ENCODE results near the gene SLC8B1. TPM values are rescaled to one million over a fixed set of nuclear protein-coding genes. Genes with fewer than 3 reads are reported as not detected.

The SLC8B1 gene
- total and polyA plus RNA-seq, 2 donors = 15.2 to 55.9 TPM

DNA sequence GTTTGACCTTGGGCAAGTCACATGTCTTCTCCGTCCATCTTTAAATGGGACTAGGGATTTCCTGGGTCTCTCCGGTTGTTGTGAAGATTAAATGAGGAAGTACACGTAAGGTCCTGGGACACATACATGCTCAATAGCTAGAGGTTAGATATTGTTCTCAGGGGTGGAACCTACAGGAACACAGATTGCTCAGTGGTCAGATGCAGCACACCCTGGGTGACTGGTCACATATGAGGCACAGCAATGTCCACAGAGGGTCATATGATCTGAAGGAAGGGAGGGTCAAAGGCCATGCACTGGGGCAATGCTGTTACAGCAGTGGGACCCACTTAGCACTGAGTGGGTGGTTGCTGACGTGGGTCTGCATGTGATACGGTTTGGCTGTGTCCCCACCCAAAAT lies 11.4 kb upstream of the SLC8B1 start:
- no peak for DNase-seq (ENCODE audit: low read depth in 6 of 9, low spot score in 9 of 9)
- no peak overlapping the region for H3K27ac ChIP-seq (ENCODE audit: low read depth in 1 of 2, low read length in 1 of 2)
- 95% methylated on average over 5 of the region's 5 CpGs for WGBS
- H3K27me3 ChIP-seq (ENCODE audit: control insufficient read depth in 2 of 2, insufficient read depth in 1 of 2, low read length in 1 of 2) = peaks cover 0 to 12% of the 10 kb centered on the region in 2 donors
- H3K4me1 ChIP-seq (ENCODE audit: control insufficient read depth in 2 of 2, insufficient read depth in 2 of 2, low read length in 2 of 2) = no peaks in the 10 kb centered on the region
- H3K4me3 ChIP-seq (ENCODE audit: low read length in 2 of 2) = no peak overlapping the region
- no peaks in the 10 kb centered on the region for H3K36me3 ChIP-seq (ENCODE audit: control insufficient read depth in 2 of 2, insufficient read depth in 2 of 2, low read length in 1 of 2)
- H3K9me3 ChIP-seq (ENCODE audit: control insufficient read depth in 2 of 2, insufficient read depth in 1 of 2, low read length in 1 of 2) = no peaks in the 10 kb centered on the region

- DNase-seq (ENCODE audit: low read depth in 6 of 9, low spot score in 9 of 9) = no peak
- H3K4me3 ChIP-seq (ENCODE audit: low read length in 2 of 2) = no peak overlapping the region
- H3K36me3 ChIP-seq (ENCODE audit: control insufficient read depth in 2 of 2, insufficient read depth in 2 of 2, low read length in 1 of 2) = no peaks in the 10 kb centered on the region
- WGBS = 98% methylated on average over 6 of the region's 6 CpGs
- no peaks in the 10 kb centered on the region for H3K4me1 ChIP-seq (ENCODE audit: control insufficient read depth in 2 of 2, insufficient read depth in 2 of 2, low read length in 2 of 2)
- no peak overlapping the region for H3K27ac ChIP-seq (ENCODE audit: low read depth in 1 of 2, low read length in 1 of 2)
- peaks cover 0 to 9% of the 10 kb centered on the region in 2 donors for H3K27me3 ChIP-seq (ENCODE audit: control insufficient read depth in 2 of 2, insufficient read depth in 1 of 2, low read length in 1 of 2)
- no peaks in the 10 kb centered on the region for H3K9me3 ChIP-seq (ENCODE audit: control insufficient read depth in 2 of 2, insufficient read depth in 1 of 2, low read length in 1 of 2)
Measured at GRCh38 chr12:113345318-113345717, 10.4 kb upstream of the SLC8B1 start.

DNA sequence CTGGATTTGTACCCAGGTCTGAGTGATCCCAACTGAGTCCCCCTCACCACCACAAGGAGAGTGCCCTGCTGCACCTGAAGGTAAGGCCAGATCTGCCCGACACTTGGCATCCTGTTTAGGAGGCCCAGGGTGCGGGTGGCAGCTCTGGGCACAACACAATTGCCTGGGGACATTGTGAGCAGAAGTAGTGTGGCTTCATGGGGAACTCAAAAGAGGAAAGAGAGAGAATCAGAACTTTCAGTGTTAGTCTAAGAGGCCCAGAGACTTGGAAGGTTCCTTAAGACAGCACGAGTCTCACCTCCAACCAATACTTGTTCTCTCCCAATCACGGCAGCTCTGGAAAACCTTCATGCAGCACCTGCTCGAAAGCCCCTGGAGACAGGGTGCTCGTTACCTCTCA lies 6.6 kb upstream of the SLC8B1 start:
- no peaks in the 10 kb centered on the region for H3K9me3 ChIP-seq (ENCODE audit: control insufficient read depth in 2 of 2, insufficient read depth in 1 of 2, low read length in 1 of 2)
- H3K4me1 ChIP-seq (ENCODE audit: control insufficient read depth in 2 of 2, insufficient read depth in 2 of 2, low read length in 2 of 2) = no peaks in the 10 kb centered on the region
- no peak overlapping the region for H3K27ac ChIP-seq (ENCODE audit: low read depth in 1 of 2, low read length in 1 of 2)
- H3K27me3 ChIP-seq (ENCODE audit: control insufficient read depth in 2 of 2, insufficient read depth in 1 of 2, low read length in 1 of 2) = no peaks in the 10 kb centered on the region
- 91% methylated on average over 6 of the region's 6 CpGs for WGBS
- H3K36me3 ChIP-seq (ENCODE audit: control insufficient read depth in 2 of 2, insufficient read depth in 2 of 2, low read length in 1 of 2) = no peaks in the 10 kb centered on the region
- DNase-seq (ENCODE audit: low read depth in 6 of 9, low spot score in 9 of 9) = no peak
- H3K4me3 ChIP-seq (ENCODE audit: low read length in 2 of 2) = no peak overlapping the region

DNA sequence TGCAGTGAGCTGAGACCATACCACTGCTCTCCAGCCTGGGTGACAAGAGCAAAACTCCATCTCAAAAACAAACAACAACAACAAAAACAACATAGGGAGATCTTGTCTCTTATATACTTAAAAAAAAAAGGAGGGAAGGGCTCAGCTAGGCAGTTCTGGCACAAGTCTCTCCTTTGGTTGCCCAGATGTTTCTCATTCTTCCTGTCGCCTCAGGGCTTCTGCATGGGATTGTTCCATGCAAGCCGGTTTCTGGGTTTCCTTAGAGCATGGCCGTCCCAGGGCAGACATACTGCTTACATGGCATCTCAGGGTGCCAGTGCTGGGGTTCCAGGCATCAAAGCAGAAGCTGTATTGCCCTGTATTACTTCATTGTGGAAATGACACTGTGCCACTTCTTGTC lies 5.2 kb upstream of the SLC8B1 start:
- 96% methylated on average over 3 of the region's 3 CpGs for WGBS
- no peak overlapping the region for H3K27ac ChIP-seq (ENCODE audit: low read depth in 1 of 2, low read length in 1 of 2)
- no peak for DNase-seq (ENCODE audit: low read depth in 6 of 9, low spot score in 9 of 9)
- no peak overlapping the region for H3K4me3 ChIP-seq (ENCODE audit: low read length in 2 of 2)
- H3K27me3 ChIP-seq (ENCODE audit: control insufficient read depth in 2 of 2, insufficient read depth in 1 of 2, low read length in 1 of 2) = no peaks in the 10 kb centered on the region
- peaks cover 0 to 3% of the 10 kb centered on the region in 2 donors for H3K4me1 ChIP-seq (ENCODE audit: control insufficient read depth in 2 of 2, insufficient read depth in 2 of 2, low read length in 2 of 2)
- no peaks in the 10 kb centered on the region for H3K36me3 ChIP-seq (ENCODE audit: control insufficient read depth in 2 of 2, insufficient read depth in 2 of 2, low read length in 1 of 2)
- H3K9me3 ChIP-seq (ENCODE audit: control insufficient read depth in 2 of 2, insufficient read depth in 1 of 2, low read length in 1 of 2) = no peaks in the 10 kb centered on the region

DNA sequence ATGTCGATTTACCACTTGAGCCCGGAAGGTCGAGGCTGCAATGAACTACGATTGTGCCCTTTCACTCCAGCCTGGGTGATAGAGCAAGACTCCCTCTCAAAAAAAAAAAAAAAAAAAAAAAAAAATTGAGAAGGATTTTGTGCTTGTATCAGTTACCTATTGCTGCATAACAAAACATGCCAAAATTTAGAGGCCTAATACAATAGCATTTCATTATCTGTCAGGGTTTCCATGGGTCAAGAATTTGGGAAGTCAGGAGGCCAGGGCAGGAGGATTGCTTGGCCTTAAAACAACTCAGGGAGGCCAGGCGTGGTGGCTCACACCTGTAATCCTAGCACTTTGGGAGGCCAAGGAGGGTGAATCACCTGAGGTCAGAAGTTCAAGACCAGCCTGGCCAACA lies 4.6 kb upstream of the SLC8B1 start:
- Histone ChIP-seq H3K4me1 (ENCODE audit: control insufficient read depth in 2 of 2, insufficient read depth in 2 of 2, low read length in 2 of 2) (peaks cover 0 to 4% of the 10 kb centered on the region in 2 donors), H3K27me3 (ENCODE audit: control insufficient read depth in 2 of 2, insufficient read depth in 1 of 2, low read length in 1 of 2) (no peaks in the 10 kb centered on the region), H3K36me3 (ENCODE audit: control insufficient read depth in 2 of 2, insufficient read depth in 2 of 2, low read length in 1 of 2) (no peaks in the 10 kb centered on the region), H3K9me3 (ENCODE audit: control insufficient read depth in 2 of 2, insufficient read depth in 1 of 2, low read length in 1 of 2) (no peaks in the 10 kb centered on the region), H3K27ac (ENCODE audit: low read depth in 1 of 2, low read length in 1 of 2) (no peak overlapping the region), H3K4me3 (ENCODE audit: low read length in 2 of 2) (no peak overlapping the region)
- over 99% methylated on average over 5 of the region's 5 CpGs for WGBS
- no peak for DNase-seq (ENCODE audit: low read depth in 6 of 9, low spot score in 9 of 9)

DNA sequence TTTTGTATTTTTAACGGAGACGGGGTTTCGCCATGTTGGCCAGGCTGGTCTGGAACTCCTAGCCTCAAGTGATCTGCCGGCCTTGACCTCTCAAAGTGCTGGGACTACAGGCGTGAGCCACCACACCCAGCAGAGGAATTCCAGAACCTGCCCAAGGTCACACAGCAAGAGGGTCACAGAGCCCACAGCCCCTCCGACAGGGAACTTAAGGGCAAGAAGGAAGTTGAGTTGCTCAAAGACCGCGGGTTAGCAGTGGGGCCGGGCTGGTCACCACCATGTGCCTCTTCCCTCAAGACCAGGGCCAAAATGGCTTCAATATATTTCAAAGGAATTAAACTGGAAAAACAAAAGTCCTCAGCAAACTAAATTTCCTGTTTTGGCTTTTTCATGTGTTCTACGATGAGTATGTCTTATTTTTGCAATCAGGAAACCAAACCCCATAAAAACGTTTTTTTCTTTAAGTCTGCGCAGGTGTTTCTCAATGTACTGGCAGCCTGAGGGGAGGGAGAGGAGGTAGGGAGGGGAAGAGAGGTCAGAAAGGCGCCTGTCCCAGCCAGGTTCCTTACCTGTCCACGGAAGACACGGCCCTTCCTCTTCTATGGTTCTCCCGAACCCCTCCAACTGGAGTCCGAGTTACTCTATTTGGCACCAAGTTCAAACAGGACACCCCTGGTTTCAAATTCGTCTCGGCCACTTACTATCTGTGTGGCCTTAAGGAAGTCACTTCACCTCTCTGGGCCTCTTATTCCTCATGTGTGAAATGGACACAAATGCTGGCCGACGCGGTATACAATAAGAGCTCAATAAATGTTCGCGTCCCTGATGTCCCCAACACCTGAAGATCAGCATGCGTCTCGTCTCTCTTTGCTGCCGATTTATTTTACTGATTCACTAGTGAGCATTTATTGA lies 778 bp downstream of the SLC8B1 start:
- H3K9me3 ChIP-seq (ENCODE audit: control insufficient read depth in 2 of 2, insufficient read depth in 1 of 2, low read length in 1 of 2) = no peaks in the 10 kb centered on the region
- 17% methylated on average over 27 of the region's 27 CpGs for WGBS
- peak overlapping the region; percentile 71 to 80 for H3K4me3 ChIP-seq (ENCODE audit: low read length in 2 of 2)
- no peaks in the 10 kb centered on the region for H3K27me3 ChIP-seq (ENCODE audit: control insufficient read depth in 2 of 2, insufficient read depth in 1 of 2, low read length in 1 of 2)
- H3K4me1 ChIP-seq (ENCODE audit: control insufficient read depth in 2 of 2, insufficient read depth in 2 of 2, low read length in 2 of 2) = peaks cover 11 to 18% of the 10 kb centered on the region in 2 donors
- peak; percentile 16 to 76 (median 36) for DNase-seq (ENCODE audit: low read depth in 6 of 9, low spot score in 9 of 9)
- H3K27ac ChIP-seq (ENCODE audit: low read depth in 1 of 2, low read length in 1 of 2) = peak overlapping the region; percentile 58 to 62
- peaks cover 34 to 37% of the 10 kb centered on the region in 2 donors for H3K36me3 ChIP-seq (ENCODE audit: control insufficient read depth in 2 of 2, insufficient read depth in 2 of 2, low read length in 1 of 2)

- H3K27ac ChIP-seq (ENCODE audit: low read depth in 1 of 2, low read length in 1 of 2) = no peak overlapping the region
Measured at GRCh38 chr12:113333418-113333750, 1.5 kb downstream of the SLC8B1 start.

DNA sequence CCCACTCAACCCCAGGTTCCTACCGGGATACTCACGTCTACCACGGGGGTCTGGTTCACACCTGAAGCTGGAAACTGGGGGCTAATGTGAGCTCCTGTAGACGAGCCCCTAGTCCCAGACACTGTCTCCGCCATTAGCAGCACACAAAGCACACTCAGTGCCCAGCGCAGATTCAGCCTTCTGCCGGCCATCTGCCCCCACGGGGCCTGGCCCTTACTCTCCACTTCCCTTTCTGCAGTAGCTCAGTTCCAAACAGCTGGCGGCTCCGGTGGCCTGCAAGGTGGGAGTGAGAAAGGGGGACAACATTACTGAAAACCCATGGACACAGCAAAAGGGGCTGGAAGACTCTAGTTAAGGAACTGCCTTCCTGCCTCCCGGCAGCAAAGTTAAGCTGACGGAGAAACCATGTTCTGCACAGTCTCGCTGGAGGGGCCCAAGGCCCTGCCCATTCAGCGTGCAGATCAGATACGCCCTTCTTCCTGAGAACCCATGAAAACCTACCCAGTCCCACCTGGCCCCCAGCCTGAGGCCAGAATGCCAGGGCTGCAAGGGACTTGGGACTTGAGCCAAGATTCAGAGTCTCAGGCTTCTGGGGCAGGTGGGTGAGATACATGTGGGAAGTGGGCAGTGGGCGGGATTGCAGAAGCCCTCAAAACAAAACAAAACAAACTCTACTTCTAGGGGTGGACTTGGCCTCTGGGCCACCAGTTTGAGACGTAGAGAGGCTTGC lies 2.1 kb downstream of the SLC8B1 start:
- Histone ChIP-seq H3K36me3 (ENCODE audit: control insufficient read depth in 2 of 2, insufficient read depth in 2 of 2, low read length in 1 of 2) (peaks cover 38 to 45% of the 10 kb centered on the region in 2 donors), H3K4me1 (ENCODE audit: control insufficient read depth in 2 of 2, insufficient read depth in 2 of 2, low read length in 2 of 2) (peaks cover 11 to 18% of the 10 kb centered on the region in 2 donors), H3K27ac (ENCODE audit: low read depth in 1 of 2, low read length in 1 of 2) (no peak overlapping the region), H3K4me3 (ENCODE audit: low read length in 2 of 2) (peak overlapping the region; percentile 71 to 80), H3K27me3 (ENCODE audit: control insufficient read depth in 2 of 2, insufficient read depth in 1 of 2, low read length in 1 of 2) (no peaks in the 10 kb centered on the region), H3K9me3 (ENCODE audit: control insufficient read depth in 2 of 2, insufficient read depth in 1 of 2, low read length in 1 of 2) (no peaks in the 10 kb centered on the region)
- no peak for DNase-seq (ENCODE audit: low read depth in 6 of 9, low spot score in 9 of 9)
- 72% methylated on average over 17 of the region's 17 CpGs for WGBS

More at GRCh38 chr12:113333418-113333750, 1.5 kb downstream of the SLC8B1 start:
- Histone ChIP-seq H3K4me3 (ENCODE audit: low read length in 2 of 2) (peak overlapping the region; percentile 71 to 80), H3K4me1 (ENCODE audit: control insufficient read depth in 2 of 2, insufficient read depth in 2 of 2, low read length in 2 of 2) (peaks cover 11 to 18% of the 10 kb centered on the region in 2 donors), H3K9me3 (ENCODE audit: control insufficient read depth in 2 of 2, insufficient read depth in 1 of 2, low read length in 1 of 2) (no peaks in the 10 kb centered on the region), H3K27me3 (ENCODE audit: control insufficient read depth in 2 of 2, insufficient read depth in 1 of 2, low read length in 1 of 2) (no peaks in the 10 kb centered on the region), H3K36me3 (ENCODE audit: control insufficient read depth in 2 of 2, insufficient read depth in 2 of 2, low read length in 1 of 2) (peaks cover 38 to 39% of the 10 kb centered on the region in 2 donors)
- DNase-seq (ENCODE audit: low read depth in 6 of 9, low spot score in 9 of 9) = no peak
- WGBS = 88% methylated on average over 5 of the region's 5 CpGs

DNA sequence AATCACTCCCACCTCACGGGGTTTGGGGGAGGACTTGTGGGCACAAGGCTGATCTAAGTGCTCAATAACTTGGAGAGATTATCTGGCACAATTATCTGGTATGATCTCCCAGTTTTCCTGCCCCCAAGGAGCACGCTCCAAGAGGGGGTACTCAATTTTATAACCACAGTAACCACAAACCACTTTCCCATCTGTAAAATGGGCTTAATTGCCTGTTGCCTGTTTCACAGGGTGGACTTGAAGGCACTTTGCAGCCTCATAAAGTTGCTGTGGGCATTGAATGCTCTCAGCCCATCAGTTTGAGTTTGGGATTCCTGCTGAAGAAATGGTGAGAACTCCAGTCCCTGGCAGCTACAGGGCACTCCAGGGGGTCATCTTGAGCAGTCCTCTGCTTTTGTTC lies 4.4 kb downstream of the SLC8B1 start:
- H3K27ac ChIP-seq (ENCODE audit: low read depth in 1 of 2, low read length in 1 of 2) = no peak overlapping the region
- H3K4me3 ChIP-seq (ENCODE audit: low read length in 2 of 2) = no peak overlapping the region
- peaks cover 44 to 55% of the 10 kb centered on the region in 2 donors for H3K36me3 ChIP-seq (ENCODE audit: control insufficient read depth in 2 of 2, insufficient read depth in 2 of 2, low read length in 1 of 2)
- WGBS = 96% methylated on average over 2 of the region's 2 CpGs
- H3K9me3 ChIP-seq (ENCODE audit: control insufficient read depth in 2 of 2, insufficient read depth in 1 of 2, low read length in 1 of 2) = no peaks in the 10 kb centered on the region
- peaks cover 11 to 18% of the 10 kb centered on the region in 2 donors for H3K4me1 ChIP-seq (ENCODE audit: control insufficient read depth in 2 of 2, insufficient read depth in 2 of 2, low read length in 2 of 2)
- no peak for DNase-seq (ENCODE audit: low read depth in 6 of 9, low spot score in 9 of 9)
- H3K27me3 ChIP-seq (ENCODE audit: control insufficient read depth in 2 of 2, insufficient read depth in 1 of 2, low read length in 1 of 2) = no peaks in the 10 kb centered on the region
